GM10248 (cell line): ENCODE data around the gene FBXW9.

Experiments used
- CTCF ChIA-PET: fragments of 300-600 bp; sonication (Branson Sonifier 250); formaldehyde crosslinking; extraction: SDS; loops from one replicate; lab custom pipeline; 2021; ENCODE audit warnings: antibody characterized with exemption; lab: Yijun Ruan, JAX
- POLR2A ChIA-PET: fragments of 350-650 bp; sonication (Branson Sonifier 250); formaldehyde crosslinking; extraction: SDS; loops from one replicate; lab custom pipeline; 2020; ENCODE audit warnings: antibody characterized with exemption; lab: Yijun Ruan, JAX
- DNase-seq: peaks from one replicate; pipeline ENCODE4 v3.0.0; 2012; ENCODE audit errors: extremely low spot score
- CTCF ChIP-seq: IDR thresholded peaks from 2 replicates; pipeline ENCODE4 v1.5.1; 2012; ENCODE audit warnings: mild to moderate bottlenecking, low read depth; ENCODE audit errors: extremely low read depth, missing control alignments, control extremely low read depth

The FBXW9 gene

GRCh38 chr19:12665671-12666264, 30.7 kb downstream of the FBXW9 start:
- CTCF ChIA-PET = interaction anchor here (0.9 to 2.1 kb wide), 7 partner anchors 11 to 702 kb away, joined by 3 to 16 read pairs (median 3); partner anchors contain the start of gene DHPS

GRCh38 chr19:12665281-12665573, 31.2 kb downstream of the FBXW9 start:
- CTCF ChIA-PET = interaction anchor here (2.1 kb wide), 2 partner anchors 11 to 25 kb away, joined by 8 to 16 read pairs; no protein-coding TSS in a partner anchor
- POLR2A ChIA-PET = interaction anchor here (0.5 kb wide), 1 partner anchor 17 kb away, joined by 6 read pairs; no protein-coding TSS in a partner anchor
- DNase-seq = peak; percentile 82
- TF ChIP-seq CTCF = no peak

More at GRCh38 chr19:12665671-12666264, 30.7 kb downstream of the FBXW9 start:
- no peak for TF ChIP-seq CTCF
- no peak for DNase-seq
- POLR2A ChIA-PET = interaction anchor here (0.5 to 1.0 kb wide), 4 partner anchors 13 to 126 kb away, joined by 3 to 6 read pairs (median 5); partner anchors contain the start of gene JUNB

GRCh38 chr19:12664406-12665280, 31.8 kb downstream of the FBXW9 start:
- DNase-seq = no peak
- POLR2A ChIA-PET = interaction anchor here (0.5 kb wide), 1 partner anchor 17 kb away, joined by 6 read pairs; no protein-coding TSS in a partner anchor
- CTCF ChIA-PET = interaction anchor here (2.1 kb wide), 1 partner anchor 25 kb away, joined by 8 read pairs; no protein-coding TSS in a partner anchor
- TF ChIP-seq CTCF = no peak

- no peak for DNase-seq
- CTCF ChIA-PET = interaction anchor here (1.0 to 1.4 kb wide), 4 partner anchors 9 to 187 kb away, joined by 3 to 5 read pairs (median 3); no protein-coding TSS in a partner anchor
- no peak for TF ChIP-seq CTCF
- POLR2A ChIA-PET = interaction anchor here (0.7 kb wide), 1 partner anchor 15 kb away, joined by 6 read pairs; no protein-coding TSS in a partner anchor
These were observed 35.5 kb downstream of the FBXW9 start for GRCh38 chr19:12660980-12661379.

- DNase-seq = no peak
- ChIA-PET POLR2A (interaction anchor here (0.7 kb wide), 1 partner anchor 116 kb away, joined by 10 read pairs; no protein-coding TSS in a partner anchor), CTCF (interaction anchor here (1.2 kb wide), 1 partner anchor 13 kb away, joined by 3 read pairs; no protein-coding TSS in a partner anchor)
- TF ChIP-seq CTCF = no peak
These were observed 38.5 kb downstream of the FBXW9 start for GRCh38 chr19:12657966-12658365.

- POLR2A ChIA-PET = interaction anchor here (0.6 kb wide), 1 partner anchor 19 kb away, joined by 4 read pairs; no protein-coding TSS in a partner anchor
- CTCF ChIA-PET = interaction anchor here (1.1 to 1.2 kb wide), 2 partner anchors 14 to 17 kb away, joined by 3 to 5 read pairs; no protein-coding TSS in a partner anchor
- no peak for TF ChIP-seq CTCF
- no peak for DNase-seq
These were observed 39.4 kb downstream of the FBXW9 start for GRCh38 chr19:12656899-12657571.
